Uterus (tissue), 2 donors: ENCODE measurements around the gene PCNX4.

Source experiments
- CTCF ChIP-seq, 4 experiments: fragments of 200-600 bp in 2 of 4; fragments of 450-650 bp in 2 of 4; sonication (generic) in 2 of 4; IDR thresholded peaks; one replicate each; pipeline ENCODE4 v1.5.1; 2016 to 2019; ENCODE audit warnings: antibody characterized with exemption in 4 of 4, mild to moderate bottlenecking in 2 of 4, moderate library complexity in 1 of 4
- POLR2A ChIP-seq, 2 donors: fragments of 450-650 bp; IDR thresholded peaks; one replicate each; pipeline ENCODE4 v1.6.1; 2016; ENCODE audit warnings: antibody characterized with exemption in 2 of 2, mild to moderate bottlenecking in 1 of 2, moderate library complexity in 1 of 2

- TF ChIP-seq CTCF (IDR thresholded peaks at IDR 0.05) (no peak), POLR2A (IDR thresholded peaks at IDR 0.05) (no peak)
Measured at GRCh38 chr14:60107477-60107876, 15.8 kb downstream of the PCNX4 start.
